ENCODE data around the gene CRELD1.

DNA sequence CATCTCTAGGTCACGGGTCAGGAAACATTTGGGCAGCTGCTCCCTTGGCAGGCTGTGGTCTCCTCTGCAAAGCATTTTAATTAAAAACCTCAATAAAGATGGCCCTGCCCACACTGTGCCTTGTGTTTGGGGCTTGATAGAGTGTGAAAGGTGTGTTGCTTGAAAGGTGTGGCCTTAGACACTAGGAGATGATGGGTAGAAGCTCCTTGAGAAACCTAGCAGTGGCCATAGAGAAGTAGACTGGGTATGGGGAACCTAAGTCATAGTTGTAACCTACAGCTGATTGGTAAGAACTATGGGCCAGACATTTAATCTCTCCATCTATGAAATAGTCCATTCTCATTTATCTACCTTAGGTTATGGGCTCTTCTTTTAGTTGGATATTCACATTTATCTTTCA, 39.9 kb upstream of the CRELD1 start:
- TF ChIP-seq CTCF (IDR thresholded peaks at IDR 0.05 in 2 of 3, conservative IDR thresholded peaks at IDR 0.05 in 1 of 3; ENCODE audit: borderline replicate concordance in 1 of 3, insufficient read depth in 1 of 3, low read depth in 2 of 3, low read length in 2 of 3) (no peak), POLR2A (IDR thresholded peaks at IDR 0.05; ENCODE audit: borderline replicate concordance, extremely low read depth, insufficient read depth, insufficient read length) (no peak)
- TF ChIP-seq, protein P1, sequence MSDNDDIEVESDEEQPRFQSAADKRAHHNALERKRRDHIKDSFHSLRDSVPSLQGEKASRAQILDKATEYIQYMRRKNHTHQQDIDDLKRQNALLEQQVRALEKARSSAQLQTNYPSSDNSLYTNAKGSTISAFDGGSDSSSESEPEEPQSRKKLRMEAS (IDR thresholded peaks at IDR 0.05) = no peak

All from HCT116 (cell line).